ENCODE measurements around the gene HTR4. TPM values are rescaled to one million over a fixed set of nuclear protein-coding genes. Genes with fewer than 3 reads are reported as not detected.

HTR4 gene
- total and polyA plus RNA-seq, 2 of the 4 experiments (the other 2 are of a cell fraction), result not detected

GRCh38 chr5:148586796-148587195 is 67.5 kb downstream of the HTR4 start:
- Histone ChIP-seq H2BK120ac (ENCODE audit: low read depth, low read length) (no peak overlapping the region), H3K18ac (ENCODE audit: low read depth, low read length) (no peak overlapping the region), H4K91ac (ENCODE audit: insufficient read depth, low read depth, low read length) (no peak overlapping the region), H2BK5ac (ENCODE audit: low read depth, low read length, poor library complexity, severe bottlenecking) (no peak overlapping the region), H2AK5ac (ENCODE audit: low read depth, low read length) (no peak overlapping the region), H4K20me1 (ENCODE audit: insufficient read depth, low read length) (no peaks in the 10 kb centered on the region), H3K4me3 (ENCODE audit: insufficient read depth, low read depth, low read length) (no peak overlapping the region), H4K8ac (ENCODE audit: low read depth in 2 of 2, low read length in 2 of 2) (no peak overlapping the region), H4K5ac (ENCODE audit: low read depth, low read length) (no peak overlapping the region), H3K23ac (ENCODE audit: low read depth, low read length) (no peak overlapping the region), H3K56ac (ENCODE audit: extremely low read depth, insufficient read depth, low read length) (no peak overlapping the region), H3K27ac (ENCODE audit: insufficient read depth, low read length) (no peak overlapping the region), H3K9me3 (ENCODE audit: control insufficient read depth, insufficient read depth, low read length) (no peaks in the 10 kb centered on the region), H3K9ac (ENCODE audit: low read depth, low read length) (no peak overlapping the region), H3K36me3 (ENCODE audit: control insufficient read depth, insufficient read depth, low read length) (no peaks in the 10 kb centered on the region), H2BK20ac (ENCODE audit: low read depth, low read length) (no peak overlapping the region), H2BK15ac (ENCODE audit: low read depth, low read length) (no peak overlapping the region), H3K79me1 (ENCODE audit: low read depth in 1 of 2, low read length in 2 of 2) (no peaks in the 10 kb centered on the region), H3K27me3 (ENCODE audit: control insufficient read depth, insufficient read depth, low read length) (no peaks in the 10 kb centered on the region), H2AK9ac (replicated peaks; ENCODE audit: low read depth, low read length, poor library complexity) (no peak overlapping the region), H3K4me1 (ENCODE audit: control insufficient read depth, insufficient read depth, low read length) (no peaks in the 10 kb centered on the region), H3K4me2 (ENCODE audit: low read depth, low read length) (no peak overlapping the region), H3K14ac (replicated peaks; ENCODE audit: low read depth, low read length) (no peak overlapping the region), H3K9me1 (ENCODE audit: insufficient read depth, low read length) (no peaks in the 10 kb centered on the region), H2AFZ (replicated peaks; ENCODE audit: low read length, poor library complexity) (no peak overlapping the region), H3K4ac (ENCODE audit: low read depth, low read length) (no peak overlapping the region)
- dilution Hi-C loops (cut with HindIII; ENCODE audit: low sequenced_read_pairs, unreplicated experiment), result no loop called here
- CTCF ChIA-PET, result no interaction called here
- no CpG with 5 or more reads among the region's 2 CpGs for WGBS, 2 experiments (ENCODE audit: extremely low coverage in 2 of 2, insufficient read length in 1 of 2)
- intact Hi-C loops (cut with micrococcal nuclease), result no loop called here
- POLR2A ChIA-PET (ENCODE audit: unreplicated experiment), result no interaction called here
- BruUV-seq (replicated peaks), result no TSS peak
- in situ Hi-C loops (cut with MboI; ENCODE audit: low sequenced_read_pairs), result no loop called here
- ATAC-seq (ENCODE audit: low read depth) (no peak), DNase-seq (no peak)
- TF ChIP-seq USF2 (IDR thresholded peaks at IDR 0.05; ENCODE audit: low read depth, low read length) (no peak), ELK1 (IDR thresholded peaks at IDR 0.05; ENCODE audit: borderline replicate concordance, low read depth, low read length) (no peak), CHD1 (IDR thresholded peaks at IDR 0.05; ENCODE audit: low read depth, low read length) (no peak), BHLHE40 (IDR thresholded peaks at IDR 0.05; ENCODE audit: low read depth, low read length) (no peak), POLR2A (IDR thresholded peaks at IDR 0.05; ENCODE audit: low read depth, low read length) (no peak), CEBPB (IDR thresholded peaks at IDR 0.05; ENCODE audit: low read depth, low read length) (no peak), MXI1 (IDR thresholded peaks at IDR 0.05; ENCODE audit: borderline replicate concordance, low read depth, low read length) (no peak), RCOR1 (IDR thresholded peaks at IDR 0.05; ENCODE audit: insufficient replicate concordance, low read length) (no peak), SMC3 (IDR thresholded peaks at IDR 0.05; ENCODE audit: low read depth, low read length) (no peak), NFE2L2 (IDR thresholded peaks at IDR 0.05; ENCODE audit: low read depth, low read length) (no peak), RAD21 (IDR thresholded peaks at IDR 0.05; ENCODE audit: low read length) (no peak), FOS (IDR thresholded peaks at IDR 0.05; ENCODE audit: low read depth, low read length) (no peak), MAFK (IDR thresholded peaks at IDR 0.05; ENCODE audit: low read depth, low read length) (no peak), RFX5 (IDR thresholded peaks at IDR 0.05; ENCODE audit: low read depth, low read length) (no peak), MAZ (IDR thresholded peaks at IDR 0.05; ENCODE audit: borderline replicate concordance, low read depth, low read length) (no peak)
- TF ChIP-seq, protein P1, sequence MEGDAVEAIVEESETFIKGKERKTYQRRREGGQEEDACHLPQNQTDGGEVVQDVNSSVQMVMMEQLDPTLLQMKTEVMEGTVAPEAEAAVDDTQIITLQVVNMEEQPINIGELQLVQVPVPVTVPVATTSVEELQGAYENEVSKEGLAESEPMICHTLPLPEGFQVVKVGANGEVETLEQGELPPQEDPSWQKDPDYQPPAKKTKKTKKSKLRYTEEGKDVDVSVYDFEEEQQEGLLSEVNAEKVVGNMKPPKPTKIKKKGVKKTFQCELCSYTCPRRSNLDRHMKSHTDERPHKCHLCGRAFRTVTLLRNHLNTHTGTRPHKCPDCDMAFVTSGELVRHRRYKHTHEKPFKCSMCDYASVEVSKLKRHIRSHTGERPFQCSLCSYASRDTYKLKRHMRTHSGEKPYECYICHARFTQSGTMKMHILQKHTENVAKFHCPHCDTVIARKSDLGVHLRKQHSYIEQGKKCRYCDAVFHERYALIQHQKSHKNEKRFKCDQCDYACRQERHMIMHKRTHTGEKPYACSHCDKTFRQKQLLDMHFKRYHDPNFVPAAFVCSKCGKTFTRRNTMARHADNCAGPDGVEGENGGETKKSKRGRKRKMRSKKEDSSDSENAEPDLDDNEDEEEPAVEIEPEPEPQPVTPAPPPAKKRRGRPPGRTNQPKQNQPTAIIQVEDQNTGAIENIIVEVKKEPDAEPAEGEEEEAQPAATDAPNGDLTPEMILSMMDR (conservative IDR thresholded peaks at IDR 0.05; ENCODE audit: low read depth, low read length), result no peak

Measured in IMR-90 (cell line).